HCT116 (cell line): Measurements from ENCODE around the gene MEG3. TPM values are rescaled to one million over a fixed set of nuclear protein-coding genes. Genes with fewer than 3 reads are reported as not detected.

Experiments
- ATAC-seq: fragments of 200-7000 bp; cut with Tn5 transposase; 2 replicates; pipeline ENCODE4 v1.9.1; 2020; ENCODE audit warnings: mild to moderate bottlenecking, moderate library complexity
- BruUV-seq: library from RNA; stranded (reverse); fragments of 400-500 nt; replicated peaks from 2 replicates; lab custom pipeline; 2021; lab: Mats Ljungman, UMichigan
- CTCF ChIA-PET: fragments of 300-600 bp; sonication (Branson Sonifier 250); formaldehyde crosslinking; loops from one replicate; lab custom pipeline; 2021; ENCODE audit warnings: antibody characterized with exemption; lab: Charles Lee
- POLR2A ChIA-PET: fragments of 300-600, 350-600 bp; sonication (Branson Sonifier 250); formaldehyde crosslinking; loops from one replicate; lab custom pipeline; 2021; ENCODE audit warnings: antibody characterized with exemption; lab: Charles Lee
- RAD21 ChIA-PET, 2 experiments: fragments of 300-600 bp; sonication (Branson Sonifier 250); formaldehyde crosslinking; loops; one replicate each; lab custom pipeline; 2023; ENCODE audit warnings: low total read pairs in 2 of 2; ENCODE audit not compliant: uncharacterized antibody in 2 of 2, unreplicated experiment in 2 of 2, low non-redundant PET in 1 of 2; lab: Charles Lee
- DNase-seq: peaks from one replicate; pipeline ENCODE4 v3.0.0-alpha.2; 2010; ENCODE audit warnings: low read depth, low spot score
- H2AFZ ChIP-seq: fragments of 200-600 bp; shearing (Covaris generic), sonication (generic); 2 replicates; pipeline ENCODE4 v1.6.1; 2017; ENCODE audit warnings: low read depth, mixed run types, mixed read lengths, antibody characterized with exemption, low read length; ENCODE audit not compliant: poor library complexity, severe bottlenecking
- H3K27ac ChIP-seq: 2 replicates; pipeline ENCODE4 v1.5.1; 2012; ENCODE audit warnings: low read depth, low read length
- H3K27me3 ChIP-seq: fragments of 200-600 bp; sonication (generic); 2 replicates; pipeline ENCODE4 v1.6.1; 2016; ENCODE audit warnings: mixed run types, low read length, mixed read lengths; ENCODE audit not compliant: insufficient read depth
- H3K36me3 ChIP-seq, 2 experiments: fragments of 200-500 bp in 1 of 2; fragments of 200-600 bp in 1 of 2; sonication (Bioruptor generic) in 1 of 2; sonication (generic) in 1 of 2; 2 replicates each; pipeline versions ENCODE4 v1.5.1 to v1.6.1; 2014 to 2016; ENCODE audit warnings: low read length in 2 of 2, inconsistent platforms in 1 of 2, mixed read lengths in 1 of 2, mixed run types in 1 of 2; ENCODE audit not compliant: insufficient read depth in 2 of 2, control insufficient read depth in 1 of 2
- H3K4me1 ChIP-seq, 2 experiments: fragments of 200-600 bp in 1 of 2; sonication (generic) in 1 of 2; 2 replicates each; pipeline versions ENCODE4 v1.5.1 to v1.6.1; 2012 to 2017; ENCODE audit warnings: low read length in 2 of 2, inconsistent platforms in 1 of 2, mild to moderate bottlenecking in 1 of 2, mixed read lengths in 1 of 2, mixed run types in 1 of 2, moderate library complexity in 1 of 2; ENCODE audit not compliant: insufficient read depth in 2 of 2, control insufficient read depth in 1 of 2
- H3K4me2 ChIP-seq: fragments of 200-600 bp; sonication (generic); 2 replicates; pipeline ENCODE4 v1.6.1; 2017; ENCODE audit warnings: mixed run types, low read length, mixed read lengths
- H3K4me3 ChIP-seq, 2 experiments: fragments of 200-600 bp in 1 of 2; sonication (generic) in 1 of 2; replicated peaks in 1 of 2; 2 replicates each; pipeline ENCODE4 v1.5.1; 2011 to 2016; ENCODE audit warnings: low read length in 2 of 2, control low read depth in 1 of 2, low read depth in 1 of 2, mild to moderate bottlenecking in 1 of 2, mixed read lengths in 1 of 2, mixed run types in 1 of 2
- H3K79me2 ChIP-seq: fragments of 200-600 bp; sonication (generic); 2 replicates; pipeline ENCODE4 v1.6.1; 2017; ENCODE audit warnings: mild to moderate bottlenecking, mixed run types, low read length, moderate library complexity, mixed read lengths; ENCODE audit not compliant: insufficient read depth
- H3K9ac ChIP-seq: fragments of 200-600 bp; sonication (generic); 2 replicates; pipeline ENCODE4 v1.6.1; 2016; ENCODE audit warnings: low read length, mixed read lengths
- H3K9me2 ChIP-seq: fragments of 200-600 bp; sonication (generic), shearing (Covaris generic); 2 replicates; pipeline ENCODE4 v1.6.1; 2017; ENCODE audit warnings: mixed run types, mild to moderate bottlenecking, moderate library complexity; ENCODE audit not compliant: insufficient read depth
- H3K9me3 ChIP-seq, 2 experiments: fragments of 200-500 bp in 1 of 2; fragments of 200-600 bp in 1 of 2; sonication (Bioruptor generic) in 1 of 2; sonication (generic) in 1 of 2; 2 replicates each; pipeline ENCODE4 v1.6.1; 2014 to 2017; ENCODE audit warnings: low read length in 2 of 2, mixed read lengths in 2 of 2, inconsistent platforms in 1 of 2, low read depth in 1 of 2, mild to moderate bottlenecking in 1 of 2, mixed run types in 1 of 2, moderate library complexity in 1 of 2; ENCODE audit not compliant: control insufficient read depth in 1 of 2, insufficient read depth in 1 of 2
- H4K20me1 ChIP-seq: fragments of 200-600 bp; sonication (generic), shearing (Covaris generic); 2 replicates; pipeline ENCODE4 v1.6.1; 2017; ENCODE audit warnings: mixed run types, mild to moderate bottlenecking, moderate library complexity; ENCODE audit not compliant: insufficient read depth
- ATF3 ChIP-seq: IDR thresholded peaks from 2 replicates; pipeline ENCODE4 v1.6.1; 2012
- CTCF ChIP-seq, 3 experiments: fragments of 200-600 bp in 1 of 3; sonication (generic) in 1 of 3; IDR thresholded peaks in 2 of 3; conservative IDR thresholded peaks in 1 of 3; 2 replicates each; pipeline ENCODE4 v1.5.1; 2012 to 2017; ENCODE audit warnings: low read depth in 2 of 3, low read length in 2 of 3, antibody characterized with exemption in 1 of 3, borderline replicate concordance in 1 of 3, control low read depth in 1 of 3, mild to moderate bottlenecking in 1 of 3, mixed read lengths in 1 of 3, mixed run types in 1 of 3, moderate library complexity in 1 of 3; ENCODE audit not compliant: insufficient read depth in 1 of 3
- EZH2 ChIP-seq: fragments of 200-600 bp; sonication (generic); IDR thresholded peaks from 2 replicates; pipeline ENCODE4 v1.6.1; 2017; ENCODE audit warnings: antibody characterized with exemption, mixed run types
- FOSL1 ChIP-seq: IDR thresholded peaks from 2 replicates; pipeline ENCODE4 v1.6.1; 2012; ENCODE audit warnings: low read depth
- JUND ChIP-seq: IDR thresholded peaks from 2 replicates; pipeline ENCODE4 v1.6.1; 2012
- POLR2A ChIP-seq: IDR thresholded peaks from 2 replicates; pipeline ENCODE4 v1.7.0; 2011; ENCODE audit warnings: borderline replicate concordance; ENCODE audit not compliant: insufficient read depth, insufficient read length; ENCODE audit errors: extremely low read depth
- SIN3A ChIP-seq: IDR thresholded peaks from 2 replicates; pipeline ENCODE4 v1.6.1; 2012; ENCODE audit warnings: low read depth
- YY1 ChIP-seq: IDR thresholded peaks from 2 replicates; pipeline ENCODE4 v1.6.1; 2011; ENCODE audit warnings: low read length, low read depth, moderate library complexity, mild to moderate bottlenecking; ENCODE audit not compliant: insufficient replicate concordance; ENCODE audit errors: extremely low read depth
- ZNF274 ChIP-seq: fragments of 200-500 bp; sonication (Bioruptor generic); IDR thresholded peaks from 2 replicates; pipeline ENCODE4 v1.6.1; 2014; ENCODE audit warnings: mild to moderate bottlenecking, low read depth, low read length, inconsistent platforms
- intact Hi-C: fragments of 100-400 bp; cut with micrococcal nuclease; formaldehyde crosslinking; loops from 2 replicates; pipeline ENCODE4 v1.10.0; 2022
- total RNA-seq: library from RNA; stranded (reverse); gene quantifications from one replicate; pipeline ENCODE4 v1.2.1, GENCODE V29; 2021; ENCODE audit not compliant: unreplicated experiment

The MEG3 gene
- total RNA-seq, 1 experiment from 2014 or later: 2.5 TPM

- no peak for TF ChIP-seq POLR2A
- no peak for TF ChIP-seq EZH2
- no peak for TF ChIP-seq CTCF (IDR thresholded peaks at IDR 0.05 in 2 of 3, conservative IDR thresholded peaks at IDR 0.05 in 1 of 3; ENCODE audit: borderline replicate concordance in 1 of 3, insufficient read depth in 1 of 3, low read depth in 2 of 3, low read length in 2 of 3)
- TF ChIP-seq FOSL1: no peak
- TF ChIP-seq ATF3: no peak
- no peak for TF ChIP-seq JUND
- TF ChIP-seq SIN3A: no peak
- no peak for TF ChIP-seq YY1
- no peak for TF ChIP-seq ZNF274
- no TSS peak for BruUV-seq
Observed at GRCh38 chr14:100875126-100875525, 49.2 kb downstream of the MEG3 start.

More at GRCh38 chr14:100875126-100875525, 49.2 kb downstream of the MEG3 start:
- no peak overlapping the region for H2AFZ ChIP-seq
- no peak for DNase-seq
- H4K20me1 ChIP-seq: no peaks in the 10 kb centered on the region
- no peaks in the 10 kb centered on the region for H3K36me3 ChIP-seq
- no peak overlapping the region for H3K4me2 ChIP-seq
- H3K9ac ChIP-seq: no peak overlapping the region
- ChIA-PET RAD21 (no interaction called here), CTCF (no interaction called here), POLR2A (no interaction called here)
- H3K79me2 ChIP-seq: no peaks in the 10 kb centered on the region
- H3K9me3 ChIP-seq: no peaks in the 10 kb centered on the region
- no peak overlapping the region for H3K27ac ChIP-seq
- no peak for ATAC-seq
- no peaks in the 10 kb centered on the region for H3K27me3 ChIP-seq
- no peaks in the 10 kb centered on the region for H3K9me2 ChIP-seq
- peaks cover 0 to 19% of the 10 kb centered on the region in 2 experiments; a peak in 2 of 4 replicates for H3K4me1 ChIP-seq
- no peak overlapping the region for H3K4me3 ChIP-seq
- intact Hi-C loops: no loop called here
